ENCODE measurements around the gene LSS. TPM values are rescaled to one million over a fixed set of nuclear protein-coding genes. Genes with fewer than 3 reads are reported as not detected.
A peak's percentile ranks its signal among the peaks of the same experiment; 100 is the strongest.

Gene LSS
- total RNA-seq, result 29.6 and 43.7 TPM in 2 replicates

GRCh38 chr21:46228345-46229051 is at the start of gene LSS:
LSS (minus strand) TSS chr21:46228774; CDS start chr21:46228745, 29 bp downstream.
- Histone ChIP-seq H3K36me3 (ENCODE audit: control insufficient read depth, insufficient read depth, low read length) (no peaks in the 10 kb centered on the region), H3K27me3 (ENCODE audit: control insufficient read depth, insufficient read depth, low read length) (no peaks in the 10 kb centered on the region), H3K4me3 (ENCODE audit: low read depth, low read length) (peak within 1 kb of the TSS; percentile 94)
- FAIRE-seq (no peak), DNase-seq (ENCODE audit: low read depth) (peak; percentile 87)
- TF ChIP-seq CTCF (IDR thresholded peaks at IDR 0.05; ENCODE audit: insufficient read depth, low read length, severe bottlenecking), result no peak

GRCh38 chr21:46274797-46275390 is 46.3 kb upstream of the LSS start:
- FAIRE-seq (no peak), DNase-seq (ENCODE audit: low read depth) (no peak)
- Histone ChIP-seq H3K4me3 (ENCODE audit: low read depth, low read length) (no peak overlapping the region), H3K27me3 (ENCODE audit: control insufficient read depth, insufficient read depth, low read length) (no peaks in the 10 kb centered on the region), H3K36me3 (ENCODE audit: control insufficient read depth, insufficient read depth, low read length) (peaks cover 33% of the 10 kb centered on the region)
- TF ChIP-seq CTCF (IDR thresholded peaks at IDR 0.05; ENCODE audit: insufficient read depth, low read length, severe bottlenecking), result no peak

GRCh38 chr21:46273341-46273740 is 44.8 kb upstream of the LSS start:
- H3K27me3 ChIP-seq (ENCODE audit: control insufficient read depth, insufficient read depth, low read length), result no peaks in the 10 kb centered on the region
- no peak for TF ChIP-seq CTCF (IDR thresholded peaks at IDR 0.05; ENCODE audit: insufficient read depth, low read length, severe bottlenecking)
- H3K4me3 ChIP-seq (ENCODE audit: low read depth, low read length), result no peak overlapping the region
- no peak for DNase-seq (ENCODE audit: low read depth)
- peaks cover 31% of the 10 kb centered on the region for H3K36me3 ChIP-seq (ENCODE audit: control insufficient read depth, insufficient read depth, low read length)
- FAIRE-seq, result no peak

GRCh38 chr21:46269466-46269865 is 40.9 kb upstream of the LSS start:
- no peak for TF ChIP-seq CTCF (IDR thresholded peaks at IDR 0.05; ENCODE audit: insufficient read depth, low read length, severe bottlenecking)
- H3K4me3 ChIP-seq (ENCODE audit: low read depth, low read length), result no peak overlapping the region
- no peak for FAIRE-seq
- DNase-seq (ENCODE audit: low read depth), result peak; percentile 10
- no peaks in the 10 kb centered on the region for H3K27me3 ChIP-seq (ENCODE audit: control insufficient read depth, insufficient read depth, low read length)
- peaks cover 44% of the 10 kb centered on the region for H3K36me3 ChIP-seq (ENCODE audit: control insufficient read depth, insufficient read depth, low read length)

GRCh38 chr21:46268371-46268770 is 39.8 kb upstream of the LSS start:
- DNase-seq (ENCODE audit: low read depth) (no peak), FAIRE-seq (no peak)
- TF ChIP-seq CTCF (IDR thresholded peaks at IDR 0.05; ENCODE audit: insufficient read depth, low read length, severe bottlenecking), result no peak
- no peaks in the 10 kb centered on the region for H3K27me3 ChIP-seq (ENCODE audit: control insufficient read depth, insufficient read depth, low read length)
- H3K36me3 ChIP-seq (ENCODE audit: control insufficient read depth, insufficient read depth, low read length), result peaks cover 41% of the 10 kb centered on the region
- H3K4me3 ChIP-seq (ENCODE audit: low read depth, low read length), result no peak overlapping the region
